ENCODE data around the gene EPC2. TPM values are rescaled to one million over a fixed set of nuclear protein-coding genes. Genes with fewer than 3 reads are reported as not detected.

EPC2 gene
- total and polyA plus RNA-seq, 2 experiments from 2014 or later: 6.3 to 27.0 TPM

DNA sequence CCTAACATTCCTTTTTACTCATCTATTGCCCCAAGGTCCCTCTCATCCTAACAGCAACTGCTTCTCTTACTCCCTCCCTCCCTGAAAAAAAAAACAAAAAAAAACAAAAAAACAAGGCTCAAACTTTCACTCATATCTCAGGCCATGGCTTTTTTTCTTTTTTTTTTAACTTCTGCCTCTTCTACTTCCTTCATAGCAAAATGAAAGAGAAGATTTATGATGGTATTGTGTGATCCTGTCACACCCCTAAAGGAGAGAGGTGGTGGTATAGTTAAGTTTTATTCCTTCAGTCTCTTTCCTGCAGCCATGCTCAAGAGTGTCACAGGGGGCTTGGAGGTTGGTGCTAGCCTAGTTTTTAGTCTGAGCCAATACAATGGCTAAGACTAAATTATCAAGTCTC is 21.5 kb upstream of the EPC2 start:
- Mint-ChIP-seq H3K27ac (no peak overlapping the region), H3K9me3 (no peaks in the 10 kb centered on the region), H3K27me3 (ENCODE audit: insufficient read depth, low read depth, poor library complexity) (no peaks in the 10 kb centered on the region), H3K36me3 (ENCODE audit: low read depth) (no peaks in the 10 kb centered on the region), H3K4me1 (no peaks in the 10 kb centered on the region), H3K4me3 (no peak overlapping the region)
- Histone ChIP-seq H3K9me2 (ENCODE audit: insufficient read depth) (0 out of 2 replicates have a peak, but pooled peaks cover 7% of the 10 kb centered on the region), H3K4me2 (no peak overlapping the region), H4K20me1 (replicated peaks; ENCODE audit: insufficient read depth) (no peaks in the 10 kb centered on the region), H3K36me3 (ENCODE audit: insufficient read depth) (no peaks in the 10 kb centered on the region), H3K4me1 (ENCODE audit: insufficient read depth) (peaks cover 3% of the 10 kb centered on the region; the same call in 1 of the 2 replicates), H2AFZ (no peak overlapping the region), H3K27ac (ENCODE audit: low read depth) (no peak overlapping the region), H3K79me2 (replicated peaks; ENCODE audit: insufficient read depth) (no peaks in the 10 kb centered on the region), H3K27me3 (ENCODE audit: insufficient read depth) (no peaks in the 10 kb centered on the region), H3K4me3 (no peak overlapping the region), H3F3A (replicated peaks; ENCODE audit: low read depth) (no peaks in the 10 kb centered on the region)
- TF ChIP-seq ZNF114 (CRISPR knock-in tag; IDR thresholded peaks at IDR 0.05): no peak
- ATAC-seq (no peak), DNase-seq (ENCODE audit: low spot score) (no peak)

DNA sequence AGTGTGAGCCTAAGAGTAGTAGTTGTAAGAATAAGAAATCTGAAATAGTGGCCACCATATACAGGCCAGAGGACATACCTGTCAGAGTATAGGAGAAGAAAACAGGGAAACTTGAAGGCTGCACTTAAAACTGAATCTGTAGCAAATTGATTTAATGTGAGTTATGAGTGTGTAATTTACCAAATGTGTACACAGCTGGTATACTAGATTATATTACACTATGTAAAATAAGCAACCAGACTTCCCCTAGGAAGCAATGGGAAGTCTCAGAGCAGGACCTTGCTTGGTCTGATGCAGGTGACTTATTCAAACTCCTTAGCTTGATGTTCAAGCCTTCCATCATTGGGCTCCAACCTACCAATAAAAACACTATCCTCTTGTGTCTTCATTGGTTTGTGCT is 17.3 kb upstream of the EPC2 start:
- no peaks in the 10 kb centered on the region for H4K20me1 ChIP-seq (replicated peaks; ENCODE audit: insufficient read depth)
- H3K4me1 Mint-ChIP-seq: no peaks in the 10 kb centered on the region
- H3K27ac Mint-ChIP-seq: no peak overlapping the region
- H3K4me3 Mint-ChIP-seq: no peak overlapping the region
- no peaks in the 10 kb centered on the region for H3K79me2 ChIP-seq (replicated peaks; ENCODE audit: insufficient read depth)
- no peaks in the 10 kb centered on the region for H3K36me3 ChIP-seq (ENCODE audit: insufficient read depth)
- no peak overlapping the region for H3K4me3 ChIP-seq
- H3K36me3 Mint-ChIP-seq (ENCODE audit: low read depth): no peaks in the 10 kb centered on the region
- H3F3A ChIP-seq (replicated peaks; ENCODE audit: low read depth): no peaks in the 10 kb centered on the region
- DNase-seq (ENCODE audit: low spot score) (no peak), ATAC-seq (no peak)
- H3K27me3 Mint-ChIP-seq (ENCODE audit: insufficient read depth, low read depth, poor library complexity): no peaks in the 10 kb centered on the region
- H2AFZ ChIP-seq: no peak overlapping the region
- no peaks in the 10 kb centered on the region for H3K27me3 ChIP-seq (ENCODE audit: insufficient read depth)
- H3K9me3 Mint-ChIP-seq: no peaks in the 10 kb centered on the region
- TF ChIP-seq, protein P1, sequence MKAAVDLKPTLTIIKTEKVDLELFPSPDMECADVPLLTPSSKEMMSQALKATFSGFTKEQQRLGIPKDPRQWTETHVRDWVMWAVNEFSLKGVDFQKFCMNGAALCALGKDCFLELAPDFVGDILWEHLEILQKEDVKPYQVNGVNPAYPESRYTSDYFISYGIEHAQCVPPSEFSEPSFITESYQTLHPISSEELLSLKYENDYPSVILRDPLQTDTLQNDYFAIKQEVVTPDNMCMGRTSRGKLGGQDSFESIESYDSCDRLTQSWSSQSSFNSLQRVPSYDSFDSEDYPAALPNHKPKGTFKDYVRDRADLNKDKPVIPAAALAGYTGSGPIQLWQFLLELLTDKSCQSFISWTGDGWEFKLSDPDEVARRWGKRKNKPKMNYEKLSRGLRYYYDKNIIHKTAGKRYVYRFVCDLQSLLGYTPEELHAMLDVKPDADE (IDR thresholded peaks at IDR 0.05): no peak
- TF ChIP-seq, protein P2, sequence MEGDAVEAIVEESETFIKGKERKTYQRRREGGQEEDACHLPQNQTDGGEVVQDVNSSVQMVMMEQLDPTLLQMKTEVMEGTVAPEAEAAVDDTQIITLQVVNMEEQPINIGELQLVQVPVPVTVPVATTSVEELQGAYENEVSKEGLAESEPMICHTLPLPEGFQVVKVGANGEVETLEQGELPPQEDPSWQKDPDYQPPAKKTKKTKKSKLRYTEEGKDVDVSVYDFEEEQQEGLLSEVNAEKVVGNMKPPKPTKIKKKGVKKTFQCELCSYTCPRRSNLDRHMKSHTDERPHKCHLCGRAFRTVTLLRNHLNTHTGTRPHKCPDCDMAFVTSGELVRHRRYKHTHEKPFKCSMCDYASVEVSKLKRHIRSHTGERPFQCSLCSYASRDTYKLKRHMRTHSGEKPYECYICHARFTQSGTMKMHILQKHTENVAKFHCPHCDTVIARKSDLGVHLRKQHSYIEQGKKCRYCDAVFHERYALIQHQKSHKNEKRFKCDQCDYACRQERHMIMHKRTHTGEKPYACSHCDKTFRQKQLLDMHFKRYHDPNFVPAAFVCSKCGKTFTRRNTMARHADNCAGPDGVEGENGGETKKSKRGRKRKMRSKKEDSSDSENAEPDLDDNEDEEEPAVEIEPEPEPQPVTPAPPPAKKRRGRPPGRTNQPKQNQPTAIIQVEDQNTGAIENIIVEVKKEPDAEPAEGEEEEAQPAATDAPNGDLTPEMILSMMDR (conservative IDR thresholded peaks at IDR 0.05; ENCODE audit: low read depth in 2 of 2): no peak
- TF ChIP-seq, protein P3, sequence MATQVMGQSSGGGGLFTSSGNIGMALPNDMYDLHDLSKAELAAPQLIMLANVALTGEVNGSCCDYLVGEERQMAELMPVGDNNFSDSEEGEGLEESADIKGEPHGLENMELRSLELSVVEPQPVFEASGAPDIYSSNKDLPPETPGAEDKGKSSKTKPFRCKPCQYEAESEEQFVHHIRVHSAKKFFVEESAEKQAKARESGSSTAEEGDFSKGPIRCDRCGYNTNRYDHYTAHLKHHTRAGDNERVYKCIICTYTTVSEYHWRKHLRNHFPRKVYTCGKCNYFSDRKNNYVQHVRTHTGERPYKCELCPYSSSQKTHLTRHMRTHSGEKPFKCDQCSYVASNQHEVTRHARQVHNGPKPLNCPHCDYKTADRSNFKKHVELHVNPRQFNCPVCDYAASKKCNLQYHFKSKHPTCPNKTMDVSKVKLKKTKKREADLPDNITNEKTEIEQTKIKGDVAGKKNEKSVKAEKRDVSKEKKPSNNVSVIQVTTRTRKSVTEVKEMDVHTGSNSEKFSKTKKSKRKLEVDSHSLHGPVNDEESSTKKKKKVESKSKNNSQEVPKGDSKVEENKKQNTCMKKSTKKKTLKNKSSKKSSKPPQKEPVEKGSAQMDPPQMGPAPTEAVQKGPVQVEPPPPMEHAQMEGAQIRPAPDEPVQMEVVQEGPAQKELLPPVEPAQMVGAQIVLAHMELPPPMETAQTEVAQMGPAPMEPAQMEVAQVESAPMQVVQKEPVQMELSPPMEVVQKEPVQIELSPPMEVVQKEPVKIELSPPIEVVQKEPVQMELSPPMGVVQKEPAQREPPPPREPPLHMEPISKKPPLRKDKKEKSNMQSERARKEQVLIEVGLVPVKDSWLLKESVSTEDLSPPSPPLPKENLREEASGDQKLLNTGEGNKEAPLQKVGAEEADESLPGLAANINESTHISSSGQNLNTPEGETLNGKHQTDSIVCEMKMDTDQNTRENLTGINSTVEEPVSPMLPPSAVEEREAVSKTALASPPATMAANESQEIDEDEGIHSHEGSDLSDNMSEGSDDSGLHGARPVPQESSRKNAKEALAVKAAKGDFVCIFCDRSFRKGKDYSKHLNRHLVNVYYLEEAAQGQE (IDR thresholded peaks at IDR 0.05; ENCODE audit: unreplicated experiment): no peak
- TF ChIP-seq CREB1 (CRISPR knock-in tag; IDR thresholded peaks at IDR 0.05; ENCODE audit: low read depth): no peak
- no peak for TF ChIP-seq POLR2AphosphoS5 (IDR thresholded peaks at IDR 0.05; ENCODE audit: low read depth)
- TF ChIP-seq ZNF114 (CRISPR knock-in tag; IDR thresholded peaks at IDR 0.05): no peak
- no peak overlapping the region for H3K27ac ChIP-seq (ENCODE audit: low read depth)
- no peaks in the 10 kb centered on the region for H3K9me2 ChIP-seq (ENCODE audit: insufficient read depth)
- peaks cover 3% of the 10 kb centered on the region; the same call in 1 of the 2 replicates for H3K4me1 ChIP-seq (ENCODE audit: insufficient read depth)
- no peak overlapping the region for H3K4me2 ChIP-seq

All from GM23338 (cell line).